Rectal smooth muscle tissue (tissue), 1 donor: ENCODE measurements around the gene ST6GALNAC3.

Experiments
- H3K27ac ChIP-seq: one replicate; pipeline ENCODE4 v1.7.0; 2013; ENCODE audit warnings: low read depth, low read length, inconsistent platforms
- H3K27me3 ChIP-seq: one replicate; pipeline ENCODE4 v1.7.0; 2013; ENCODE audit warnings: low read length; ENCODE audit not compliant: control insufficient read depth, insufficient read depth
- H3K36me3 ChIP-seq: one replicate; pipeline ENCODE4 v1.7.0; 2013; ENCODE audit warnings: low read length; ENCODE audit not compliant: control insufficient read depth, insufficient read depth
- H3K4me1 ChIP-seq: one replicate; pipeline ENCODE4 v1.7.0; 2013; ENCODE audit warnings: low read length; ENCODE audit not compliant: control insufficient read depth, insufficient read depth
- H3K4me3 ChIP-seq: one replicate; pipeline ENCODE4 v1.7.0; 2013; ENCODE audit warnings: low read length
- H3K9ac ChIP-seq: one replicate; pipeline ENCODE4 v1.7.0; 2013; ENCODE audit warnings: low read length

Gene ST6GALNAC3

GRCh38 chr1:76480827-76481226 is 406.3 kb downstream of the ST6GALNAC3 start:
- no peaks in the 10 kb centered on the region for H3K36me3 ChIP-seq
- H3K27me3 ChIP-seq = no peaks in the 10 kb centered on the region
- no peaks in the 10 kb centered on the region for H3K4me1 ChIP-seq
- no peak overlapping the region for H3K9ac ChIP-seq
- no peak overlapping the region for H3K27ac ChIP-seq
- no peak overlapping the region for H3K4me3 ChIP-seq

GRCh38 chr1:76481672-76482071 is 407.1 kb downstream of the ST6GALNAC3 start:
- H3K4me3 ChIP-seq = no peak overlapping the region
- H3K27ac ChIP-seq = no peak overlapping the region
- H3K27me3 ChIP-seq = no peaks in the 10 kb centered on the region
- no peaks in the 10 kb centered on the region for H3K4me1 ChIP-seq
- no peaks in the 10 kb centered on the region for H3K36me3 ChIP-seq
- no peak overlapping the region for H3K9ac ChIP-seq

GRCh38 chr1:76482272-76482671 is 407.7 kb downstream of the ST6GALNAC3 start:
- no peak overlapping the region for H3K4me3 ChIP-seq
- H3K9ac ChIP-seq = no peak overlapping the region
- H3K27me3 ChIP-seq = no peaks in the 10 kb centered on the region

GRCh38 chr1:76491737-76492136 is 417.2 kb downstream of the ST6GALNAC3 start:
- H3K4me1 ChIP-seq = no peaks in the 10 kb centered on the region
- no peaks in the 10 kb centered on the region for H3K36me3 ChIP-seq
- no peaks in the 10 kb centered on the region for H3K27me3 ChIP-seq
- H3K27ac ChIP-seq = no peak overlapping the region
- no peak overlapping the region for H3K4me3 ChIP-seq
- H3K9ac ChIP-seq = no peak overlapping the region

More at GRCh38 chr1:76482272-76482671, 407.7 kb downstream of the ST6GALNAC3 start:
- Histone ChIP-seq H3K36me3 (no peaks in the 10 kb centered on the region), H3K4me1 (no peaks in the 10 kb centered on the region), H3K27ac (no peak overlapping the region)

DNA sequence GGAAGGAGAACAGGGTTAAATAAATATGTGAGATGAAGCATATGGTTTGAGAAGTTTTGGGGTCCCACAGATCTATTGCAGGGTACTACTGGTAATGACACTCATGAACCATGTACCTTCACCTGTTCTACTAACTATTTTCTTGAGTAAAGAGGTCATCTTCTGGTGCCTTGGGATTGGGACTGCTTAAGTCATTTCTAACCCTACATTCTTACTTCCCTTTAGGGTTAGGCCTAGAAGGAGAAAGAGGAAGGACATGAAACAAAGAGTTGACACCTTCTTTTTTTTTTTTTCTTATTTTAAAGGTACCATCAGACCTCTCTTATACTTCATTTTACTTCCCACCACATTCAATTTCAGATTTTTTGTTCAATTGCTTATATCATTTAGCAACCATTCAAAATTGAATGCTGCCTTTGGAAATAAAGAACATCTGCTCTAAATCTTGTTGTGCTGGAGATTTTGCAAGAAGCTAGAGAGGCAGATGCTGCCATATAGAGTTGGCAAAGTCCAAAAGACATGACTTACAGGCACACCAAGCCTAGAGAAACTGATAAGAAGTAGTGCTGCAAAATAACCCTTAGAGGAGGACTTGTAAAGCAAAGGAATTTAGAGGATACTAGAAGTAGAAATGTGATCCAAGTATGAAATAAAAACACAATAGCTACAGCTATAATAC is 418.3 kb downstream of the ST6GALNAC3 start:
- Histone ChIP-seq H3K9ac (no peak overlapping the region), H3K4me3 (no peak overlapping the region), H3K4me1 (no peaks in the 10 kb centered on the region), H3K27ac (no peak overlapping the region), H3K36me3 (no peaks in the 10 kb centered on the region), H3K27me3 (no peaks in the 10 kb centered on the region)

DNA sequence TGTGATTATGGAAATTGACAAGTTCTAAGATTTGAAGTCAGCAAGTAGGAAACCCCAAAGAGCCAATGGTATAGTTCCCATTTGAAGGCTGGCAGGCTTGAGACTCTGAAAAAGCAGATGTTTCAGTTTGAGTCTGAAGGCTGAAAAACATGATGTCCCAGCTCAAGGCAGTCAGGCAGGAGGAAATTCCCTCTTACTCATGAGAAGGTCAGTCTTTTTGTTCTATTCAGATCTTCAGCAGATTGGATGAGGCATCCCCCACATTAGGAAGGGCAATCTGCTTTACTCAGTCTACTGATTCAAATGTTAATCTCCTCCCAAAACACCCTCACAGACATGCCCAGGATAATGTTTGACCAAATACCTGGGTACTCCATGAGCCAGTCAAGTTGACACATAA is 420.3 kb downstream of the ST6GALNAC3 start:
- no peak overlapping the region for H3K4me3 ChIP-seq
- H3K27me3 ChIP-seq = no peaks in the 10 kb centered on the region
- H3K4me1 ChIP-seq = no peaks in the 10 kb centered on the region
- H3K36me3 ChIP-seq = no peaks in the 10 kb centered on the region
- no peak overlapping the region for H3K9ac ChIP-seq
- H3K27ac ChIP-seq = no peak overlapping the region

DNA sequence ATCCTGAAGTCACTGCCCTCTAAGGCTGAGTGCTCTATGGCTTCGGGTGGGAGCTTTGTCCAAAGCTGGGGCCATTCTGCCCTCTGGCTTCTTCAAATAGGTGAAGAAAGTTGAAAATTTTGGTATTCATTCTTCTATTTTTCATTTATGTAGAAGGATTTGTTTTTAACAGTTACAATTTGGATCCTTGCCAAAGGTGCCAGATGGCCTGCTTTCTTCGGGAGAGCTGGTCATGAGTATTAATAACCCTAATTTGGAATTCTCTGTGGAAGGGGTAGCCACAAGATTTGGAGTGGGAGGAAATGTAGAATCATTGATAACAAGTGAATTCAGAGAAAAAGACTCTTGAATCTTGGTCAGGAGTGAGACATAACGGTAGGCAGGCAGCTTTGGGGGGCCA is 422.3 kb downstream of the ST6GALNAC3 start:
- Histone ChIP-seq H3K4me3 (no peak overlapping the region), H3K36me3 (no peaks in the 10 kb centered on the region), H3K27ac (no peak overlapping the region), H3K27me3 (no peaks in the 10 kb centered on the region), H3K9ac (no peak overlapping the region), H3K4me1 (no peaks in the 10 kb centered on the region)

DNA sequence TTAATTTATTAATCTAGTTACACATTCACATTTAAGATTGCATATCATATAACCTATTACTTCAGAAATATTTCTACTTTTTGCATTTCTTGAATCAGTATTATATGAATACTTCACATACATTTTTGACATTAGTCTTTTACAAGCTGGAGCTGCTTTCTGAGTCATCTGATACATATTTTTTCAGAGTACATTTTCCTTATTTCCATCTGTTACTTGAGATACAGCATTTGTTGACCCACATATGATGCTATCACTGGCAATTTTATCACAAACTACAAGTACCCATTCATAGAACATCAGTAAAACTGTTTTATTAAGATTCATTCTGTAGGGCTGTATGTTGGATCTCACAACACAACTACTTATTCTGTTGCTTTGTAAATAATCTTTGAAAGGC is 425.6 kb downstream of the ST6GALNAC3 start:
- H3K4me3 ChIP-seq = no peak overlapping the region
- no peak overlapping the region for H3K9ac ChIP-seq
- no peaks in the 10 kb centered on the region for H3K4me1 ChIP-seq
- no peak overlapping the region for H3K27ac ChIP-seq
- no peaks in the 10 kb centered on the region for H3K27me3 ChIP-seq
- no peaks in the 10 kb centered on the region for H3K36me3 ChIP-seq

DNA sequence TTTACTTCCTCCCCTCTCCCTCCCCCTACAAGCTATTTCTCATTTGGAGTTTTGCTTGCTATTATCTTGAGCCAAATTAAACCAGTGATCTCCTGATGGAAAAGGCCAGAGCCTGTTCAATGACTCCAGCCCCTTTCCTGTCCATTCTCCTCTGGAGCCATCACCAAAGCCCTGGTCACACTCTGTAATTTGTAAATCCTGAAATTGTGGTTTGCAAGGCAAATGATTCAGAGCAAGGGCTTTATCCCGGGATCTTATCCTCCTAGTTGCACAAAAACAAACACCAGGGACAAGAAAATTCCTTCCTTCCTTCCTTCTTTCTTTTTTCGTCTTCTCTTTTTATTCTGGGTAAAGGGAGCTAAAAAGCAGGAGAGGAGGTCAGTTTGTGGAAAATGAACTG is 426.6 kb downstream of the ST6GALNAC3 start:
- Histone ChIP-seq H3K36me3 (no peaks in the 10 kb centered on the region), H3K27ac (no peak overlapping the region), H3K4me3 (no peak overlapping the region), H3K9ac (no peak overlapping the region), H3K4me1 (no peaks in the 10 kb centered on the region), H3K27me3 (no peaks in the 10 kb centered on the region)

DNA sequence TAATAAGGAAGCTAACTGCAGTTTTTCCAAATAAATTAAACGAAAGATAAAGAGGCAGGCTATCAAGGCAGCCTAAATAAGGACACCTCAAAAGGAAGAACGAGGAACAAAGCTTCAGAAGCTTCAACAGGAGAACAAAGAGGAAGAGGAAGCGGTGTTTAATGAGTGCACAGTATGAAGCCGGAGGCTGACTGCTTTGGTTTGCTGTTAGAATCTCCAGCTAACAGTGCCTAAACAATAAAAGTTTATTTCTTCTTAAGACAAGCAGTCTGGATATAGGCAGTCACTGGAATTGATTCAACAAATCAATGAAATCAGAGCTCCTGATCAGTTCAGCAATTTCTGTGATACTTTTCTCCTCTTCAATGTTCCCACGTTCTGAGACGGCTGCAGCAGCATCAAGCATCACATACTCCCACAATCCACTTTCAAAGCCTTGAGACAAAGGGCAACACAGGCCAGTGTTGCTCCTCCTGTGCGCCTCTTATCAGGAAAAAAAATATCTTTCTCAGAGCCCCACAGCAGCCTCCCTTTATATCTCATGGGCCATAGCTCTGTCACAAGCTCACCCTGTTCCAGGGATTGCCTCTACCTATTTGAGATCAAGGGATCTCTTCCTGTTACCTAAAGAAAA is 427.2 kb downstream of the ST6GALNAC3 start:
- Histone ChIP-seq H3K4me1 (no peaks in the 10 kb centered on the region), H3K9ac (no peak overlapping the region), H3K27me3 (no peaks in the 10 kb centered on the region), H3K27ac (no peak overlapping the region), H3K4me3 (no peak overlapping the region), H3K36me3 (no peaks in the 10 kb centered on the region)

- H3K9ac ChIP-seq = no peak overlapping the region
- no peaks in the 10 kb centered on the region for H3K27me3 ChIP-seq
These were observed 428.6 kb downstream of the ST6GALNAC3 start for GRCh38 chr1:76503100-76503499.

DNA sequence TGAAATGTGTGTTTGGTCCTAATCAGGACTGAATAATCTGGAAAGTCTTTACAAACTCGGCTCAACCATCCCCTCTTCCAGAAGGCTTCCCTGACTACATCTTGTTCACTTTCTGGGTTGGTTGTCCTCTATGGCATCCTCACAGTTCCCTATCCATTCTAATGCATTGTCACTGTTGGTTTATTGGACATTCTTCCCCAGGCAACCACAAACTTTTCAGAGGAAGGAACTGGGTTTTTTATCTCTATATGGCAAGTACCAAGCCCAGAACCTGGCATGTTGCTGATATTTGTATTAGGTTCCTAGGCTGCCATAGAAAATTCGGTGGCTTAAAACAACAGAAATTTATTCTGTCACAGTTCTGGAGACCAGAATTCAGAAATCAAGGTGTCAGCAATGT is 429.2 kb downstream of the ST6GALNAC3 start:
- Histone ChIP-seq H3K36me3 (no peaks in the 10 kb centered on the region), H3K4me1 (no peaks in the 10 kb centered on the region), H3K4me3 (no peak overlapping the region), H3K27ac (no peak overlapping the region), H3K27me3 (no peaks in the 10 kb centered on the region), H3K9ac (no peak overlapping the region)

More at GRCh38 chr1:76503100-76503499, 428.6 kb downstream of the ST6GALNAC3 start:
- H3K36me3 ChIP-seq = no peaks in the 10 kb centered on the region
- no peaks in the 10 kb centered on the region for H3K4me1 ChIP-seq
- H3K27ac ChIP-seq = no peak overlapping the region
- H3K4me3 ChIP-seq = no peak overlapping the region

DNA sequence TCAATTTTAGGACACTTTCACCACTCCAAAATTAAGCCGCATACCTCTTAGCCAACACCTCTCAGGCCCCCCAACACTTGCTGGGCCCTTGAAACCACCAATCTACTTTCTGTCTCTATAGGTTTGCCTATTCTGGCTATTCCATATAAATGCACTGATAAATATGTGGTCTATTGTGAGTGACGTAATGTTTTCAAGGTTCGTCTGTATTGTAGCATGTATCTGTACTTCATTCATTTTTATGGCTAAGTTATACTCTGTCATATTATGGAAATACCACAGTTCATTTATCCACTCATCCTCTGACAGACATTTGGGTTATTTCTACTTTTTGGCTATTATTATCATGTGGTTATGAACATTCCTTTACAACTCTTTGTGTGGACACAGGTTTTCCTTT is 432.8 kb downstream of the ST6GALNAC3 start:
- Histone ChIP-seq H3K4me3 (no peak overlapping the region), H3K9ac (no peak overlapping the region), H3K36me3 (no peaks in the 10 kb centered on the region), H3K4me1 (no peaks in the 10 kb centered on the region), H3K27ac (no peak overlapping the region), H3K27me3 (no peaks in the 10 kb centered on the region)
